HG02623 (cell line): ENCODE results near the gene LRRC23.
A peak's percentile ranks its signal among the peaks of the same experiment; 100 is the strongest.

ENCODE experiments used
- ATAC-seq: cut with Tn5 transposase; IDR thresholded peaks from one replicate; pipeline ENCODE4 v1.9.1; 2021; ENCODE audit warnings: moderate library complexity; ENCODE audit not compliant: unreplicated experiment

LRRC23 gene

DNA sequence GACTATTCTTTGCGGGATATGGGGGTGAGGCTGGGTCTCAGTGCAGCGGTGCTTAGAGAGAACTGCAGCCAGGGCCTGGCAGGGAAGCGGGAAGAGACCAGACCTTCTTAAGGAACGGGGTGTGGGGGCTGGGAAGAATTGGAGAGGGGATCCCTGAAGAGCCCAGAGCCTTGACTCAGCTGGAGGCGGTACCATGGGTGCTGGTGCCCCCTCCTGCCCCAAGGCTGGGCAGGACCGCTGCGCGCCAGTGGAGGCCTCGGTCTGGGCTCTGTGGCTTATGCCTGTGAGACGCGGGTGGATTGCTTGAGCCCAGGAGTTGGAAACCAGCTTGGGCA, 37.7 kb downstream of the LRRC23 start:
- no peak for ATAC-seq

DNA sequence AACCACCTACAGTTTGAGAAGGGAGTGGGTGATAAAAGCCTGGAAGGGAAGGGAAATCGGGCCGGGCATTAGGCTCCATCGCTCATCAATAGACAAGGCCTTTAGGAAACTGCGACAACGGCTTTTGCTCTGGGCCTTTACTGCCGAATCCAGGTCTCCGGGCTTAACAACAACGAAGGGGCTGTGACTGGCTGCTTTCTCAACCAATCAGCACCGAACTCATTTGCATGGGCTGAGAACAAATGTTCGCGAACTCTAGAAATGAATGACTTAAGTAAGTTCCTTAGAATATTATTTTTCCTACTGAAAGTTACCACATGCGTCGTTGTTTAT, 38.7 kb downstream of the LRRC23 start:
- ATAC-seq = peak; percentile 31

DNA sequence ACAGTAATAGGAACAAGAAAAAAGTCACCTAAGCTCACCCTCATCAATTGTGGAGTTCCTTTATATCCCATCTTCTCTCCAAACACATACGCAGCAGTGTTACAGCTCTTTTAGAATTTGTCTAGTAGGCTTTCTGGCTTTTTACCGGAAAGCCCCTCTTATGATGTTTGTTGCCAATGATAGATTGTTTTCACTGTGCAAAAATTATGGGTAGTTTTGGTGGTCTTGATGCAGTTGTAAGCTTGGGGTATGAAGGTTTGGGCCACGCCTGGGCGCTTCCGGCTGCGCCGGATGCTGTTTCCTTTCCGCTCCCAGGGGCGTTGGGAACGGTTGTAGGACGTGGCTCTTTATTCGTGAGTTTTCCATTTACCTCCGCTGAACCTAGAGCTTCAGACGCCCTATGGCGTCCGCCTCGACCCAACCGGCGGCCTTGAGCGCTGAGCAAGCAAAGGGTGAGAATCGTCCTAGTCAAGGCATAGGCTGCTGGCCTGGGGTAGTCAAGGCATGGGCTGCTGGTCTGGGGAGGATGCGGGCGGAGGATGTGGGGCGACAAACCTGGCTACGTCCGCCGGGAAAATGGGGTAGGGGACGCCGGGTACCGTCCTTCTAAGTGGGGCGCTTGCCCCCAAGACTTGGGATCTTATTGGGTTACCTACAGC, 39.2 kb downstream of the LRRC23 start, which contains the start of the genes C12orf57 and RNU7-1:
C12orf57 (plus strand) TSS at position 301 of the 659 bp plus-strand sequence; CDS start at position 401, 100 bp downstream.
RNU7-1 (plus strand) TSS at position 95 of the 659 bp plus-strand sequence.
- peak; percentile 36 for ATAC-seq

- peak; percentile 36 for ATAC-seq
Observed at GRCh38 chr12:6944381-6945186, 40.0 kb downstream of the LRRC23 start.

DNA sequence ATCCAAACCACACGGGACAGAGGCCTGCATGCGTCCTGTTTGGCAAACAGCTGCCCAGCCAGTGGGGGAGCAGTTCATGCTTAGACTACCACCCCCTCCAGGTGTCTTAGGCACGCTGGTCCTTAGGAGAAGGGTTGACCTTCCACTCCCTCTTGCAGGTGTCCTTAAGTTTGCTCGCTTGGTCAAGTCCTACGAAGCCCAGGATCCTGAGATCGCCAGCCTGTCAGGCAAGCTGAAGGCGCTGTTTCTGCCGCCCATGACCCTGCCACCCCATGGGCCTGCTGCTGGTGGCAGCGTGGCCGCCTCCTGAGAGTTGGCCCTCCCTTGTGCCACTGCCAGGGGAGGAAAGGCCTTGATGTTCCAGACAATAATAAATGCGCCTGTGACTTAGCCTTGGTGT, 41.0 kb downstream of the LRRC23 start:
- no peak for ATAC-seq

DNA sequence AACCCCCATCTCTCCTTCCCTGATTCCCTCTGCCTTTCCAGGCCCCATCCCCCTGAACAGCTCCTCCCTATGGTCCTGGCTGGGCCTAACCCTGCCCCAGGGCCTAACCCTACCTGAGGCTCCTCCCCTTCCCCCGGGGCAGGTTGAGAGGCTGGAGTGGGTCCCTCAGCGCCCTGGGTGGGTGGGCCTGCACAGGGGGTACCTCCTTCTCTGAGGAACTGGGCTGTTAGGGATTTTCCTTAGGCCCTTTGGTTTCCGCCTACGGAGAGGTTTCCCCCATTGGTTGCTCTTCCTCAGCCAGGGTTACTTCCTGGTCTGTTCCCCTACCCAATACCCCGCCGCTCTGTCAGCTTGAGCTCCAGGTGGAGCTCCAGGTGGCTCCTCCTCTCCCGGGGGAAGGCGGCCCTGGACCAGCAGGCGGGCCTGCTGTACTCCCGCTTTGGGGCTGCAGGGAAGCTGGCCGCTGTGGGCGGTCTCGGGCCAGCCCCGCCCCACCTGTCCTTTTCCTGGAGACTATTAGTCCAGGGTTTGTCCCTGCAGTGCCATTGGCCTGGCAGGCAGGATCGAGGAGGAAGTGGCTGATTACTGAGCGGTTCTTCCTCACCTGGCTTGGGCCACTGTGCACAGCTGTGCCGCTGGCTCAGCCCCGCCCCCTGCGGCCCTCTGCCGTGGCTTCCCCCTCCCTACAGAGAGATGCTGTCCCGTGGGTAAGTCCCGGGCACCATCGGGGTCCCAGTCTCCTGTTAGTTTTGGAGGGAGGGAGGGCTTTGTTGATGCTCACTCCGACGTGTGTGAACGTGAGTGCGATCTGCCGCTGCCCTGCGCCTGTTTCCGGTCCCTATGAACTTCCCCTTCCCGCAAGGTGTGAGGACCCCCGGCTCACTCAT, 41.7 kb downstream of the LRRC23 start:
- ATAC-seq = no peak

GRCh38 chr12:6946920-6947374, 42.3 kb downstream of the LRRC23 start:
- no peak for ATAC-seq

DNA sequence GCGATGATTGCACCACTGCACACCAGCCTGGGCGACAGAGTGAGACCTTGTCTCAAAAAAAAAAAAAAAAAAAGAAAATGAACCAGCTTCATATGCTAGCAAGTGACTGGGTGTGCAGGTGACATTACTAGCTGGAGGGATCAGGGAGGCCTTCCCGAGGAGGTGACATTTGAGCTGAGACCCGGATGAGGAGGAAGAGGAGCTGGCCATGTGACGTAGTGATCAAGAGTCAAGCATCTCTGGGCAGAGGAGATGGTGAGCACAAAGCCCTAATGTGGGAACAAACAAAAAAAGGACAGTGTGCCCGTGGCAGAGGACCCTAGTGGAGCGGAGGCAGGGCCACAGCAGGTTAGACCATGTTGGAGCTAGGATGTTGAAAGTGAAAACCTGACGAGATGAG, 43.0 kb downstream of the LRRC23 start:
- no peak for ATAC-seq

GRCh38 chr12:6948873-6949594, 44.4 kb downstream of the LRRC23 start:
- ATAC-seq = no peak

DNA sequence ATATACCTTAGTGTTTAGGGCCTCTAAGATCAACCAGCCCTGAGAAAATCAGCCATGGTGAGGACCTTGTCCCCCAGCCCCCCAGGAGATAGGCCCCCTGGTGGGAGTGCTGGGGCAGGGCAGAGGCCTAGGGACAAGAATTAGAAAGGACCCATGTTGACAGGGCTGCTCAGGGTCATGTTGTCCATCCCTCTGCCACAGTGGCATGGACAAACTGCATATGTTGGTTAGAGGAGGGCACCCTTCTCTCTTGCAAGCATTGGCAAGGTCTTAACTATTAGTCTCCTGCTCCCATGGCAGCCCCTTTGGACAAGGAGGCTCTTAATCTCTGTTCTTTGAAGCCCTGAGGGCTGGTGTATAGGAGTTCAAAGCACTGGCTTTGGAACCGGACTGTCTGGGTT, 45.8 kb downstream of the LRRC23 start:
- ATAC-seq = no peak

GRCh38 chr12:6950811-6951540, 46.4 kb downstream of the LRRC23 start, which contains the start of gene PTPN6:
TSS of gene PTPN6 (plus strand) at chr12:6951356. CDS start at chr12:6951513, 157 bp downstream.
- ATAC-seq = no peak

DNA sequence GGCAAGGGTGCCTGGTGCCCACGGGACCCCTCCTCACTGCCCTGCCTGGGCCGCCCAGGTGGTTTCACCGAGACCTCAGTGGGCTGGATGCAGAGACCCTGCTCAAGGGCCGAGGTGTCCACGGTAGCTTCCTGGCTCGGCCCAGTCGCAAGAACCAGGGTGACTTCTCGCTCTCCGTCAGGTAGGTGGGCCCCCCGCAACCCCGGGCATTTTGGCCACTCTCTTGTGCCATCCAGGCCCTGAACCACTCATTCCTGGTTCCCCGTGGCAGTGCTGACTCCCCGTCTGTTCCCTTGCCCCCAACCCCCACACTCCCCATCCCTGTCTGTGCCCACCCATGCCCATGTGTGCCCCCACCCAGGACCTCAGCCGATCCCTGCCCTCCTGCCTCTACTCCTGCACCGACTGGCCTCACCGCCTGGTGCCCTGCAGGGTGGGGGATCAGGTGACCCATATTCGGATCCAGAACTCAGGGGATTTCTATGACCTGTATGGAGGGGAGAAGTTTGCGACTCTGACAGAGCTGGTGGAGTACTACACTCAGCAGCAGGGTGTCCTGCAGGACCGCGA, 47.0 kb downstream of the LRRC23 start:
- no peak for ATAC-seq

- no peak for ATAC-seq
Observed at GRCh38 chr12:6952121-6952862, 47.7 kb downstream of the LRRC23 start.

DNA sequence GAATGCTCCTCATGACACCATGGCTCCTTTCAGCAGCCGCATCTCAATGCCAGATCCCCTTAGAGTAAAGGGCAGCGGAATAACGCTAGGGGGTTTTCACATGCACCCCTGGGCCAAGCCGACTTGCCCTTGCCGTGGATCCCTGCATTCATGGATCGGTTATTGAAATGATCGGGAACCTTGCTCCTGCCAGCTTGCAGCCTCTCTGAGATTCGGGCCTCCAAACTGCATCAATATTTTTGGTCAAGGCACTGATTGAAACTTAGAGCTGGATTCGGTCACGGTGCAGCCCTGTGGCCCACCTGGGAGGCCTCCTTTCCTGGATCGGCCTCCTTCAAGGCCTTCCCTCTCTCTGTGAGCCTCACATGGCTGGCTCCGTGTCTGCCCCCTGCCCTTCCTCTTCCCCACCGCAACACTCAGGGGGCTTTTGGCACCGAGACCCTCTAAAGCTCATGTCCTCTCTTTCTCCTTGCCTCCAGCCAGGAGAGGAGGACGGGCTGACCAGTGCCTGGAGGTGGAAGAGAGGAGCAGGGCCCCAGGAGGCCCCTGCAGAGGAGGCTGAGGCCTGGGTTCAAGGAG, 48.3 kb downstream of the LRRC23 start:
- no peak for ATAC-seq

DNA sequence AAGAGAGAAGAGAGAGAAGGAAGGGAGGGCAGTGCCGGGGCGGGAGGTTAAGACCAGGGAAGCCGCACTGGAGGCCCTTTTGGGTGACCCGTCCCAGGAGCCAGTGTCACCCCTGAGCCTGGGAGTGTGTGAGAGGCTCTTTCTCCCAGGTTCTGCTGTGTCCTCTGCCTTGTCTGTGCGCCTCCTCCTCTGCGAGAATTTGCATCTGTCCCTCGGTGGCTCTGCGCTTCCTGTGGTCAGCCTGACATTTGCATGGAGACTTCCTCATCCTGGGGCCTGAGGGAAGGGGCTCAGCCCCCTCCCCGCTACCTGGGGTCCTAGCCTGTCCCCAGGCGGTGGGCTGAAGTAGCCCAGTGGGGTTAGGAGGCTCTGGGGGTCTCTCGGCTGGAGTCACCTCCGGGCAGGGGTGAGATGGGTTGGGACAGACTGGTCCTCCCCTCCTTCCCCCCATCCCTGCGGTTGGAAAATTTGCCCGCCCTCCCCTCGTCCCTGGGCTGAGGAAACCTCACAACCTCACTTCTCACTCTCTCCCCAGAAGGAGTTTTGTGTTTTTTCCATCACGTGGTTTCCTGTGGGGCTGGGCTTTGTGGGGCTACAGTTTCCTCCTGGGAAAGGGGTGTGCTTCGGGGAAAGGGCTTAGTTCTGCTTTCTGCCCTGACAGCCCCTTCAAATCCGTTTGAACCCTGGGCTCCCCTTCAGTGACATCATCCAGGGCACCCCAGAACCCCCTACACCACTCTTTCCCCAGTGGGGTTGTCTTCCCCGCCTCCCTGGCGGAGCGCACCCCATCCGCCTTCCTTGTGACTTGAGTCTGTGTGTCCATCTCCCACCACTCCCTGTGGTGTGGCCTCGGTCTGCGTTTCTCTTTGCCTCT, 49.1 kb downstream of the LRRC23 start:
- ATAC-seq = peak; percentile 45

GRCh38 chr12:6954316-6955107, 49.9 kb downstream of the LRRC23 start:
- ATAC-seq = no peak
